ENCODE results near the gene SUPT4H1. TPM values are rescaled to one million over a fixed set of nuclear protein-coding genes. Genes with fewer than 3 reads are reported as not detected.

Gene SUPT4H1
- total and polyA plus RNA-seq, 2 donors (not counting 1 experiment from before 2014, with no cell fraction given), result 30.2 to 60.1 TPM

GRCh38 chr17:58400826-58401225, 48.8 kb upstream of the SUPT4H1 start:
- TF ChIP-seq CTCF (IDR thresholded peaks at IDR 0.05) (no peak), EZH2 (IDR thresholded peaks at IDR 0.05; ENCODE audit: borderline replicate concordance, insufficient read depth, low read depth, low read length, poor library complexity, severe bottlenecking) (no peak)
- CTCF ChIA-PET, result no interaction called here
- no peaks in the 10 kb centered on the region for H3K4me1 ChIP-seq (ENCODE audit: control insufficient read depth in 2 of 2, insufficient read depth in 2 of 2, low read length in 2 of 2)
- H3K27me3 ChIP-seq (replicated peaks in 1 of 4; ENCODE audit: control extremely low read depth in 1 of 4, control insufficient read depth in 3 of 4, insufficient read depth in 4 of 4, low read length in 3 of 4), result no peaks in the 10 kb centered on the region
- DNase-seq (no peak), ATAC-seq (ENCODE audit: low read depth) (no peak)
- Mint-ChIP-seq H3K9me3 (ENCODE audit: insufficient read depth) (no peaks in the 10 kb centered on the region), H3K4me3 (no peak overlapping the region), H3K4me1 (no peaks in the 10 kb centered on the region), H3K27me3 (no peaks in the 10 kb centered on the region), H3K27ac (no peak overlapping the region)
- H3K27ac ChIP-seq (ENCODE audit: low read length in 2 of 2), result no peak overlapping the region
- H3K79me2 ChIP-seq (ENCODE audit: control insufficient read depth, insufficient read depth, low read length), result no peaks in the 10 kb centered on the region
- no peak overlapping the region for H3K4me2 ChIP-seq (replicated peaks; ENCODE audit: low read depth, low read length, poor library complexity, severe bottlenecking)
- no peaks in the 10 kb centered on the region for H4K20me1 ChIP-seq (ENCODE audit: control insufficient read depth, insufficient read depth, low read length, poor library complexity, severe bottlenecking)
- H3K36me3 ChIP-seq (replicated peaks in 1 of 2; ENCODE audit: control extremely low read depth in 1 of 2, control insufficient read depth in 1 of 2, extremely low read depth in 1 of 2, insufficient read depth in 2 of 2, low read length in 1 of 2), result no peaks in the 10 kb centered on the region
- no peaks in the 10 kb centered on the region for H3K9me3 ChIP-seq (ENCODE audit: control extremely low read depth in 1 of 3, control insufficient read depth in 2 of 3, insufficient read depth in 1 of 3, low read length in 2 of 3)
- POLR2A ChIA-PET, result no interaction called here
- H3K4me3 ChIP-seq (ENCODE audit: control extremely low read depth in 1 of 5, extremely low read depth in 1 of 5, insufficient read depth in 1 of 5, low read depth in 2 of 5, low read length in 4 of 5), result no peak overlapping the region
- H2AFZ ChIP-seq (ENCODE audit: insufficient read depth, low read depth, low read length, poor library complexity, severe bottlenecking), result no peak overlapping the region
- intact Hi-C loops (cut with micrococcal nuclease), result no loop called here
- H3K9ac ChIP-seq (ENCODE audit: low read length), result no peak overlapping the region

GRCh38 chr17:58399974-58400373, 48.0 kb upstream of the SUPT4H1 start:
- Histone ChIP-seq H4K20me1 (ENCODE audit: control insufficient read depth, insufficient read depth, low read length, poor library complexity, severe bottlenecking) (no peaks in the 10 kb centered on the region), H3K27ac (ENCODE audit: low read length in 2 of 2) (no peak overlapping the region), H3K9ac (ENCODE audit: low read length) (no peak overlapping the region), H3K36me3 (replicated peaks in 1 of 2; ENCODE audit: control extremely low read depth in 1 of 2, control insufficient read depth in 1 of 2, extremely low read depth in 1 of 2, insufficient read depth in 2 of 2, low read length in 1 of 2) (no peaks in the 10 kb centered on the region), H3K4me1 (ENCODE audit: control insufficient read depth in 2 of 2, insufficient read depth in 2 of 2, low read length in 2 of 2) (no peaks in the 10 kb centered on the region), H2AFZ (ENCODE audit: insufficient read depth, low read depth, low read length, poor library complexity, severe bottlenecking) (no peak overlapping the region), H3K27me3 (replicated peaks in 1 of 4; ENCODE audit: control extremely low read depth in 1 of 4, control insufficient read depth in 3 of 4, insufficient read depth in 4 of 4, low read length in 3 of 4) (no peaks in the 10 kb centered on the region), H3K9me3 (ENCODE audit: control extremely low read depth in 1 of 3, control insufficient read depth in 2 of 3, insufficient read depth in 1 of 3, low read length in 2 of 3) (no peaks in the 10 kb centered on the region), H3K4me3 (ENCODE audit: control extremely low read depth in 1 of 5, extremely low read depth in 1 of 5, insufficient read depth in 1 of 5, low read depth in 2 of 5, low read length in 4 of 5) (no peak overlapping the region), H3K79me2 (ENCODE audit: control insufficient read depth, insufficient read depth, low read length) (no peaks in the 10 kb centered on the region), H3K4me2 (replicated peaks; ENCODE audit: low read depth, low read length, poor library complexity, severe bottlenecking) (no peak overlapping the region)
- CTCF ChIA-PET, result interaction anchor here (1.3 kb wide), 1 partner anchor 17 kb away, joined by 8 read pairs; the partner anchor contains the start of gene RNF43
- WGBS (ENCODE audit: insufficient coverage), result no CpG with 5 or more reads among the region's 3 CpGs
- ATAC-seq (ENCODE audit: low read depth), result no peak
- POLR2A ChIA-PET, result no interaction called here
- TF ChIP-seq EZH2 (IDR thresholded peaks at IDR 0.05; ENCODE audit: borderline replicate concordance, insufficient read depth, low read depth, low read length, poor library complexity, severe bottlenecking) (no peak), CTCF (IDR thresholded peaks at IDR 0.05) (no peak)
- H3K4me1 Mint-ChIP-seq, result no peaks in the 10 kb centered on the region
- no peak overlapping the region for H3K4me3 Mint-ChIP-seq
- H3K27ac Mint-ChIP-seq, result no peak overlapping the region
- H3K27me3 Mint-ChIP-seq, result no peaks in the 10 kb centered on the region
- DNase-seq, result no peak
- intact Hi-C loops (cut with micrococcal nuclease), result no loop called here
- no peaks in the 10 kb centered on the region for H3K9me3 Mint-ChIP-seq (ENCODE audit: insufficient read depth)
